Epithelial cell of esophagus (primary cell): Measurements from ENCODE around the gene RTN4RL1.

Experiments used
- DNase-seq: peaks from one replicate; pipeline ENCODE4 v3.0.0; 2010; ENCODE audit warnings: low read depth
- H3K4me3 ChIP-seq: 2 replicates; pipeline ENCODE4 v1.5.1; 2011; ENCODE audit warnings: mild to moderate bottlenecking, low read length, control low read depth
- CTCF ChIP-seq: IDR thresholded peaks from 2 replicates; pipeline ENCODE4 v1.5.1; 2011; ENCODE audit warnings: low read depth, mild to moderate bottlenecking, low read length, control low read depth, inconsistent platforms; ENCODE audit not compliant: insufficient read depth; ENCODE audit errors: missing control alignments

RTN4RL1 gene

GRCh38 chr17:2051061-2051932, 26.2 kb upstream of the RTN4RL1 start:
- no peak for TF ChIP-seq CTCF
- peak; percentile 52 for DNase-seq

GRCh38 chr17:2050300-2051060, 25.3 kb upstream of the RTN4RL1 start:
- TF ChIP-seq CTCF = no peak
- H3K4me3 ChIP-seq = peak overlapping the region; percentile 27
- DNase-seq = peak; percentile 70

More at GRCh38 chr17:2051061-2051932, 26.2 kb upstream of the RTN4RL1 start:
- no peak overlapping the region for H3K4me3 ChIP-seq

- no peak for TF ChIP-seq CTCF
- H3K4me3 ChIP-seq = peak overlapping the region; percentile 53
- DNase-seq = peak; percentile 75
These were observed 24.5 kb upstream of the RTN4RL1 start for GRCh38 chr17:2049333-2050299.

- TF ChIP-seq CTCF = no peak
- peak overlapping the region; percentile 53 for H3K4me3 ChIP-seq
- DNase-seq = no peak
These were observed 23.7 kb upstream of the RTN4RL1 start for GRCh38 chr17:2048805-2049204.

GRCh38 chr17:2047590-2047989, 22.5 kb upstream of the RTN4RL1 start:
- DNase-seq = no peak
- TF ChIP-seq CTCF = no peak
- H3K4me3 ChIP-seq = no peak overlapping the region

GRCh38 chr17:2044263-2044894, 19.2 kb upstream of the RTN4RL1 start:
- no peak overlapping the region for H3K4me3 ChIP-seq
- no peak for DNase-seq
- no peak for TF ChIP-seq CTCF
